HepG2 (cell line): ENCODE measurements around the gene CDC20. TPM values are rescaled to one million over a fixed set of nuclear protein-coding genes. Genes with fewer than 3 reads are reported as not detected.

Experiments
- ATAC-seq: fragments of 200-7000 bp; cut with Tn5 transposase; 3 replicates; pipeline ENCODE4 v1.9.1; 2020; ENCODE audit warnings: mild to moderate bottlenecking, moderate library complexity
- BruUV-seq: library from RNA; stranded (reverse); fragments of 400-500 nt; replicated peaks from 2 replicates; lab custom pipeline; 2021; lab: Mats Ljungman, UMichigan
- CTCF ChIA-PET: fragments of 300-600 bp; formaldehyde crosslinking; extraction: SDS; loops from one replicate; lab custom pipeline; 2021; ENCODE audit warnings: low total read pairs, inconsistent platforms, low intra/inter-chr PET ratio; lab: Yijun Ruan, JAX
- POLR2A ChIA-PET: fragments of 350-600 bp; sonication (Branson Sonifier 250); formaldehyde crosslinking; loops from one replicate; lab custom pipeline; 2020; ENCODE audit warnings: antibody characterized with exemption, inconsistent platforms; lab: Yijun Ruan, JAX
- DNase-seq: peaks from one replicate; pipeline ENCODE4 v3.0.0-alpha.2; 2015; ENCODE audit warnings: low spot score
- FAIRE-seq: peaks from 3 replicates; lab custom pipeline; 2011; peaks lifted over from hg19 to GRCh38; lab: Jason Lieb, UNC
- H2AFZ ChIP-seq: one replicate; pipeline ENCODE4 v1.6.1; 2011; ENCODE audit warnings: low read length, inconsistent platforms
- H3K27ac ChIP-seq: fragments of 300-600 bp; 3 replicates; pipeline ENCODE4 v1.8.0; 2011; ENCODE audit warnings: mixed run types, mild to moderate bottlenecking, mixed read lengths, low read length, inconsistent platforms; ENCODE audit not compliant: insufficient read depth; ENCODE audit errors: extremely low read length
- H3K27me3 ChIP-seq, 2 experiments: fragments of 200-600 bp in 1 of 2; 2 replicates in 1 of 2; 3 replicates in 1 of 2; pipeline versions ENCODE4 v1.6.0 to v1.8.0; 2011; ENCODE audit warnings: low read length in 2 of 2, mild to moderate bottlenecking in 2 of 2, moderate library complexity in 2 of 2, inconsistent platforms in 1 of 2; ENCODE audit not compliant: insufficient read depth in 2 of 2, control insufficient read depth in 1 of 2
- H3K36me3 ChIP-seq, 2 experiments: fragments of 200-600 bp in 1 of 2; replicated peaks in 1 of 2; 2 replicates in 1 of 2; 3 replicates in 1 of 2; pipeline versions ENCODE4 v1.5.1 to v1.8.0; 2011; ENCODE audit warnings: low read length in 2 of 2, inconsistent platforms in 1 of 2; ENCODE audit not compliant: insufficient read depth in 2 of 2, control insufficient read depth in 1 of 2
- H3K4me1 ChIP-seq: 2 replicates; pipeline ENCODE4 v1.5.1; 2012; ENCODE audit warnings: low read length, inconsistent platforms; ENCODE audit not compliant: insufficient read depth
- H3K4me2 ChIP-seq: 2 replicates; pipeline ENCODE4 v1.6.0; 2011; ENCODE audit warnings: low read depth, low read length, inconsistent platforms
- H3K4me3 ChIP-seq, 3 experiments: fragments of 200-600 bp in 1 of 3; sonication (generic), shearing (Covaris generic) in 1 of 3; replicated peaks in 1 of 3; 2 replicates each; pipeline ENCODE4 v1.5.1; 2011 to 2016; ENCODE audit warnings: low read length in 3 of 3, inconsistent platforms in 2 of 3, low read depth in 2 of 3, mild to moderate bottlenecking in 2 of 3, control low read depth in 1 of 3, mixed read lengths in 1 of 3; ENCODE audit not compliant: insufficient read depth in 1 of 3
- H3K79me2 ChIP-seq: one replicate; pipeline ENCODE4 v1.6.1; 2011; ENCODE audit warnings: low read length, inconsistent platforms; ENCODE audit not compliant: insufficient read depth
- H3K9ac ChIP-seq: 2 replicates; pipeline ENCODE4 v1.6.0; 2011; ENCODE audit warnings: mild to moderate bottlenecking, low read depth, low read length, inconsistent platforms; ENCODE audit not compliant: insufficient read depth
- H3K9me3 ChIP-seq: 2 replicates; pipeline ENCODE4 v1.5.1; 2012; ENCODE audit warnings: mild to moderate bottlenecking, low read length
- H4K20me1 ChIP-seq: 2 replicates; pipeline ENCODE4 v1.6.0; 2011; ENCODE audit warnings: inconsistent platforms, mild to moderate bottlenecking, low read length, moderate library complexity; ENCODE audit not compliant: insufficient read depth
- BRF2 ChIP-seq: sonication (generic); formaldehyde crosslinking; IDR thresholded peaks from 2 replicates; pipeline ENCODE4 v1.8.1; 2022; ENCODE audit warnings: mild to moderate bottlenecking, missing genetic modification reagents
- CBX2 ChIP-seq, 2 experiments: fragments of 200-600 bp in 1 of 2; sonication (generic); formaldehyde crosslinking in 1 of 2; IDR thresholded peaks; 2 replicates each; pipeline versions ENCODE4 v1.7.0 to v1.8.1; 2018 to 2022; ENCODE audit warnings: low read depth in 2 of 2, low read length in 1 of 2, mild to moderate bottlenecking in 1 of 2, missing genetic modification reagents in 1 of 2
- EED ChIP-seq: sonication (generic); formaldehyde crosslinking; IDR thresholded peaks from 2 replicates; pipeline ENCODE4 v1.5.0; 2020; ENCODE audit warnings: mild to moderate bottlenecking, missing genetic modification reagents
- HMGXB3 ChIP-seq: sonication (generic); formaldehyde crosslinking; IDR thresholded peaks from 2 replicates; pipeline ENCODE4 v1.4.0; 2020; ENCODE audit warnings: missing genetic modification reagents, borderline replicate concordance
- POLR2AphosphoS5 ChIP-seq: IDR thresholded peaks from 2 replicates; pipeline ENCODE4 v1.6.1; 2012; ENCODE audit warnings: low read depth, low read length
- PRDM10 ChIP-seq: sonication (generic); formaldehyde crosslinking; IDR thresholded peaks from 2 replicates; pipeline ENCODE4 v1.4.0; 2020; ENCODE audit warnings: low read depth, missing genetic modification reagents
- SMAD3 ChIP-seq: sonication (generic); formaldehyde crosslinking; IDR thresholded peaks from 2 replicates; pipeline ENCODE4 v1.4.0; 2020; ENCODE audit warnings: missing genetic modification reagents
- ZFP90 ChIP-seq: sonication (generic); formaldehyde crosslinking; IDR thresholded peaks from 2 replicates; pipeline ENCODE4 v1.8.0; 2022; ENCODE audit warnings: missing genetic modification reagents, mild to moderate bottlenecking, inconsistent platforms, borderline replicate concordance
- ZNF24 ChIP-seq: fragments of 450-650 bp; IDR thresholded peaks from 2 replicates; pipeline ENCODE4 v1.6.1; 2017; ENCODE audit warnings: antibody characterized with exemption, mild to moderate bottlenecking
- ZNF280D ChIP-seq: sonication (generic); formaldehyde crosslinking; IDR thresholded peaks from 2 replicates; pipeline ENCODE4 v1.5.1; 2020; ENCODE audit warnings: mild to moderate bottlenecking, missing genetic modification reagents
- WGBS: methylation state at CpG from one replicate; pipeline ENCODE4 v1.1.6; 2017; ENCODE audit warnings: low lambda C conversion rate; 5-methylcytosine and 5-hydroxymethylcytosine counted together
- in situ Hi-C: cut with HindIII; loops from 2 replicates; pipeline ENCODE4 v1.10.0; 2017; ENCODE audit warnings: low pct_unique_long_range_greater_than_20kb; ENCODE audit not compliant: extremely low pct_ligation_motif_present
- intact Hi-C: fragments of 100-400 bp; cut with micrococcal nuclease; formaldehyde crosslinking; loops from one replicate; pipeline ENCODE4 v1.10.0; 2022; ENCODE audit not compliant: unreplicated experiment
- polyA plus RNA-seq, 8 experiments: library from polyadenylated mRNA; depleted of rRNA in 3 of 8; stranded (reverse) in 7 of 8; unstranded in 1 of 8; fragments of >200 nt; fragmentation: Illumina TruSeq in 4 of 8; extraction: Trizol in 4 of 8; gene quantifications; 2 replicates each; pipeline versions ENCODE4 v1.2.1 to v1.2.3, GENCODE V29; 2011 to 2016; ENCODE audit warnings: low read depth in 4 of 8, missing spikeins in 1 of 8, mixed read lengths in 1 of 8; ENCODE audit not compliant: insufficient read depth in 1 of 8
- total RNA-seq, 5 experiments: library from RNA; depleted of rRNA; stranded (reverse); fragments of >200 nt; fragmentation: Illumina TruSeq; extraction: Trizol; gene quantifications; 2 replicates each; pipeline ENCODE4 v1.2.3, GENCODE V29; 2016; ENCODE audit warnings: low read depth in 1 of 5

Gene CDC20
- total and polyA plus RNA-seq, 2 of the 13 experiments (the other 11 are each of a cell fraction or from before 2014, with no cell fraction given), result 57.9 to 90.0 TPM

- no peak for ATAC-seq
- H2AFZ ChIP-seq, result no peak overlapping the region
- TF ChIP-seq CBX2 (IDR thresholded peaks at IDR 0.05; ENCODE audit: low read depth, low read length) (no peak), CBX2 (CRISPR knock-in tag; IDR thresholded peaks at IDR 0.05; ENCODE audit: low read depth) (no peak), SMAD3 (no peak), ZNF280D (CRISPR knock-in tag) (no peak), ZNF24 (no peak), ZFP90 (CRISPR knock-in tag) (no peak), PRDM10 (no peak), EED (CRISPR knock-in tag) (no peak), POLR2AphosphoS5 (no peak), BRF2 (CRISPR knock-in tag) (no peak), HMGXB3 (no peak)
Observed at GRCh38 chr1:43317817-43318471, 40.8 kb upstream of the CDC20 start.

More at GRCh38 chr1:43317817-43318471, 40.8 kb upstream of the CDC20 start:
- no peak overlapping the region for H3K4me2 ChIP-seq
- ChIA-PET POLR2A (no interaction called here), CTCF (no interaction called here)
- peaks cover 7 to 30% of the 10 kb centered on the region in 2 experiments for H3K27me3 ChIP-seq
- H3K36me3 ChIP-seq, result no peaks in the 10 kb centered on the region
- FAIRE-seq, result no peak
- DNase-seq, result no peak
- intact Hi-C loops, result no loop called here
- H3K4me1 ChIP-seq, result peaks cover 25% of the 10 kb centered on the region
- no peak overlapping the region for H3K4me3 ChIP-seq
- H4K20me1 ChIP-seq, result no peaks in the 10 kb centered on the region
- WGBS, result 43% methylated on average over 11 of the region's 15 CpGs
- H3K9me3 ChIP-seq, result no peaks in the 10 kb centered on the region
- no peak overlapping the region for H3K27ac ChIP-seq
- H3K79me2 ChIP-seq, result no peaks in the 10 kb centered on the region
- no peak overlapping the region for H3K9ac ChIP-seq
- in situ Hi-C loops, result no loop called here
- no TSS peak for BruUV-seq
